Measurements from ENCODE around the gene PYGO2.
"Not testable (repeated sequence)": the region's sequence is repeated elsewhere in the genome, so short reads cannot be mapped to it uniquely, and the experiment has no call there.

Gene PYGO2

DNA sequence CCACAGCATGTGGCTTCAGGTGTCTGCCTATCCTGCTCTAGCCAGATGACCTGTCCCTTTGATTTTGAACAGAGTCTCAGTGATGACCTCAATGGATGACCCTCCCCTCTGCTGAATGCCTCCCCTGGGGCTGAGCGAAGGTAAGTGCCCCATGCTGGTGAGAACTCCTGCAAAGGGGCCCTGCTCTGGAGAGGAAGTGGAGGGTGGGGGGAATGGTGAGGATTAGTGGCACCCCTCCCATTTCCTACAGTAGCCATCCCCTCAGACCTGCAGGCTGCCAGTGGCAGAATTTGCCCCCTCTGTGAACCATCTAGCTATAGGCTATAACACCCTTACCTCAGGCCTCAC is 21.4 kb downstream of the PYGO2 start:
- DNase-seq = no peak

GRCh38 chr1:154938604-154939399 is 22.8 kb downstream of the PYGO2 start:
- DNase-seq = no peak

DNA sequence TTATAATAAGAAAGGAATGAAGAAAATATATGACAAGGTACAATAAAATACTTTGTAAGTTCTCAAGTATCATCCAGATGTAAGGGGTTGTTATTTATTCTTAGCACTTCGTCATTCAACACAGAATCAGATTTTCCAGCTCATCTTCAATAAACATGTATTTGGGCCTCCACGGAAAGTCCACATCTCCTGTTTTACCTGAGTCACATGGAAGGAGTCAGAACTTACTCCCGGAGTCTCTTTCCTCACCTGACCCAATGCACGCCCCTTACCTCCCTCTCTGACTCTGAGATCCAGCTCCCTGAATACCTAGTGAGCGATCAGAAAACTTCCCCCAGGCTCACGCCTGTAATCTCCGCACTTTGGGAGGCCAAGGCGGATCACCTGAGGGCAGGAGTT is 23.6 kb downstream of the PYGO2 start:
- no peak for DNase-seq

- peak; percentile 91 to 100 (median 98) for DNase-seq
These were observed 24.2 kb downstream of the PYGO2 start for GRCh38 chr1:154937085-154937987.

- peak; percentile 93 to 100 (median 98) for DNase-seq
These were observed 25.0 kb downstream of the PYGO2 start, which contains the start of gene PMVK for GRCh38 chr1:154936555-154937084. Gene PMVK, minus strand, starts transcription at chr1:154936719. Its CDS starts 34 bp downstream, at chr1:154936685.

- DNase-seq = no peak
These were observed 25.6 kb downstream of the PYGO2 start for GRCh38 chr1:154935749-154936554.

DNA sequence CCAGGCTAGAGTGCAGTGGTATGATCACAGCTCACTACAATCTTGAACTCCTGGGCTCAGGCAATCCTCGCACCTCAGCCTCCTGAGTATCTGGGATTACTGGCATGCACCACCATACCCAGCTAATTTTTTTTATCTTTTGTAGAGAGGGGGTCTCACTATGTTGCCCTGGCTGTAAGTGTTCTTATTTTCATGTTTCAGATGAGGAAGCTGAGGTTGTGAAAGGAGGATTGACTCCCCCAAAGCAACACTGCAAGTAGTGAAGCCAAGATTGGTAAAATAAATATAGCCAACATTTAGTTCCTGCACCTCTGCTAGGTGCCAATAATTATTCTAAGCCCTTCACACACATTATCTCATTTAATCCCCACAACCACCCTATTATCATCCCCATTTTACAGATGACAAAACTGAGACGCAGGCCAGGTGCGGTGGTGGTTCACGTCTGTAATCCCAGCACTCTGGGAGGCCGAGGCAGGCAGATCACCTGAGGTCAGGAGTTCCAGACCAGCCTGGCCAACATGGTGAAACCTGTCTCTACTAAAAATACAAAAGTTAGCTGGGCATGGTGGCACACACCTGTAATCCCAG is 27.1 kb downstream of the PYGO2 start:
- DNase-seq = no peak

GRCh38 chr1:154931940-154932487 is 29.6 kb downstream of the PYGO2 start:
- DNase-seq = no peak

- DNase-seq = no peak
These were observed 35.4 kb downstream of the PYGO2 start for GRCh38 chr1:154926201-154926600.

DNA sequence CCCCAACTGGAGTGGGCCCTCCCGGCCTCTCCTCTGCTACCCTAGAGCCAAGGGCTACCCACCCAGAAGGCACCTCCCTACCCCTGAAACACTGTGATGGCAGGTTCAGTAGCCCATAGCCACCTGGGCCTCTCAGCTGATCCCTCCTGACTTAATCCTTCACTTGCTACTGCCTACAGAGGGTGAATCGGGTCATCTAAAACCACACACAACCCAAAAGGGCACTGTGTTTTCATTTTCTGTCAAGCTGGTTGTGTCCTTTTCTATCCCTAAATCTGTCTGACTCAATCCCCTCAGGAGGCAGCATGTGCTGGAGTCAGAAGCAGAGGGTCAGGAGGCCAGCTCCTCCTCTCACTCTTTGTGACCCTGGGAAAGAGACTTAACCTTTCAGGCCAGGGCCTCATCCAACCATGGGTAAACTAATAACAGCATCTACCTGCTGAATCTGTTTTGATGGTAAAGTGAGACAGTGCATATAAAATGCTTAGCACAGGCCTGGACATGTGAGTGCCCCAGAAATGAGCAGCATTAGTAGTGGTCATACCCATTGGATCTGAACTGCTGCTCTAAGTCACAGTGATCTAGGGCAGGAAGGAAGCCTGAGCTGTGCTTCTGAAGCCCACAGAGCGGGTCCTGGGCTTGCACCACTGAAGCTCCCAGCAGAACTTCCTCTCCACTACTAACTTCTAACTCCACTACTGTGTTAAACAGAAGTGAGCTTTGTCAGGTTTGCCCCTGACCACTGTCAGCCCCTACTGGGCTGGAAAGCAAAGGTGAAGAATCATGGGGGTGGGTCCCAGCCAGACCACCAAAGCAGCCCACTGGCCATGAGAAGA is 36.0 kb downstream of the PYGO2 start:
- DNase-seq = no peak

DNA sequence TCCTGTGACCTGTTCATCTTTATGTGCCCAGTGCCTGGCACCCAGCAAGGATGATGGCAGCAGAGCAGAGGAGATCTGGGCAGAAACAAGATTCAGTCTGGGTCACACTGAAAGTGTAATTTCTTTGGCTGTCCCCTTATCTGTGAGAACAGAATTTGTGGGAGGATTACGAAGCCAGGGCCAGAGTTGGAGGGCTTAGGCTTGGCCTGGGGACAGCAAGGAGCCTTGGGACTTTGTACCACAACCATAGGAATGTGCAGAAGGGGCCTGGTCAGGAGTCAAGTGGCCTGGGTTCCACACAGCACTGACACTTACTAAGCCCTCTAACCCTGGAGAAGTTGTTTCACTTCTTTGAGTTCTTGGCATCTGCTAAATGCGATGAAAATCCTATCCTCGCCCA is 37.9 kb downstream of the PYGO2 start:
- no peak for DNase-seq

- no peak for DNase-seq
These were observed 48.3 kb downstream of the PYGO2 start for GRCh38 chr1:154913273-154913672.

GRCh38 chr1:154912755-154913154 is 48.8 kb downstream of the PYGO2 start:
- DNase-seq = no peak

DNA sequence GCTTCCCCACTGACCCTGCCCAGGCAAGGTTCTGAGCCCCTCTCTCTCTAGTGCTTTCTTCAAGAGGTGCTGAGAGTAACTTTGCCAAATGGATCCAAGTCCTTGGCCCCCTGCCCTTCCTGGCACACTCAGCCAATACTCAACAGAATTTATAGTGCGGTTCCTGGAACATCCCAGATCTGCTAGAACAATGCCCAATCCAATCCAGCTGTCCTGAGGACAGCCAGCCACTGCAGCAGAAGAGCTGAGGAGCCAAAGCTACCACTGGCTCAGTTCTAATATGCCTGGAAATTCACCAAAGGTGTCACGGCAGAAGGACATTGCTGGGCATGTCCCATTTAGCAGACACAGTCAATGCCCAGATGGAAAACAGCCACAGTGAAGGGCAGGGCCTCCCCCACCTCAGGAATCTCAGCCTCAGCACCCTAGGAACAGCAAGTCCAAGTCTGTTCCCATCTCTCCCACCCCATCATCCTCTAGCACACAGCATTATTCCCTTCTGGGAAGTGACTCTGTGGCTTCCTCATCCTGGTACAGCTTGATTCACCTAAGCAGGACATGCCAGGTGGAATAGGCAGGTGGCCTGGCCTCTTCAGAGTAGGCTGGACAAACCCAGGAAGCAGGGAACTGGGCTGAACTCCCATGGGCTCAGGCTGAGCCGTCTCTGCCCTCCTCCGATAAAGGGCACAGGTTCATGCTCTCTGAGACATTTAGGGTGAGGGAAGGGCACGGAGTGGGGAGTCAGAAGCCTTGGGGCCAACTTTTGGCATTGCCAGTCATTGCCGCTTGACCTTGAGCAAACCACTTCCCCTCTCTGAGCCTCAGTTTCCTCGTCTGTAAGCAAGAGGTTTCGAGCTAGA is 49.7 kb downstream of the PYGO2 start:
- DNase-seq = no peak

DNA sequence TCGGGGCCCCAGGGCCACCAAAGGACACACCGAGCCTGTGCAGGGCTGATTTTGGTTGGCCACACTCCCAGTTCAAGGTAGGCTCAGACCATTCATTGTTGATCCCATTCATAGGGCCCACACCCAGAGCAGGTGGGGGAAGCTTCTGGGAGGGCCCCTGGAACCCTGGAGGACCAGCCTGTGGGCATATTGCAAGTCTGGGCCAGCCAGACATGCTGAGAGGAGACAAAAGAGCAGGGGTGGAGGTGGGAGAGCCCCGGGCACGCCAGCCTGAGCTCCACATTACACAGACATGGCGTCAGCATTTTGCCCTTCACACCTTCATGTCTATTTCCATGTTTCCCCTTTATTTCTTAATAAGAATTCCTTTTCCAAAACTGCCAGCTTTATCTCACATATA is 50.7 kb downstream of the PYGO2 start:
- DNase-seq = no peak

- no peak for DNase-seq
These were observed 52.6 kb downstream of the PYGO2 start for GRCh38 chr1:154908937-154909336.

- DNase-seq = not testable (repeated sequence)
These were observed 53.5 kb downstream of the PYGO2 start for GRCh38 chr1:154908129-154908528.

Data from stimulated activated naive CD4-positive, alpha-beta T cell (primary cell).